Measurements from ENCODE around the gene HGFAC.

Gene HGFAC

GRCh38 chr4:3427134-3427476, 14.7 kb upstream of the HGFAC start:
- DNase-seq: no peak

- no peak for DNase-seq
Measured at GRCh38 chr4:3427706-3428446, 13.9 kb upstream of the HGFAC start.

- no peak for DNase-seq
Measured at GRCh38 chr4:3429651-3430050, 12.1 kb upstream of the HGFAC start.

- DNase-seq: no peak
Measured at GRCh38 chr4:3430524-3430923, 11.2 kb upstream of the HGFAC start.

- no peak for DNase-seq
Measured at GRCh38 chr4:3431446-3431993, 10.2 kb upstream of the HGFAC start.

- no peak for DNase-seq
Measured at GRCh38 chr4:3432381-3432790, 9.4 kb upstream of the HGFAC start.

- no peak for DNase-seq
Measured at GRCh38 chr4:3433138-3433869, 8.5 kb upstream of the HGFAC start.

- no peak for DNase-seq
Measured at GRCh38 chr4:3434881-3435685, 6.7 kb upstream of the HGFAC start.

GRCh38 chr4:3435686-3435956, 6.1 kb upstream of the HGFAC start:
- DNase-seq: no peak

GRCh38 chr4:3436048-3436797, 5.5 kb upstream of the HGFAC start:
- no peak for DNase-seq

- DNase-seq: no peak
Measured at GRCh38 chr4:3436798-3437581, 4.8 kb upstream of the HGFAC start.

GRCh38 chr4:3437582-3437936, 4.2 kb upstream of the HGFAC start:
- DNase-seq: no peak

- no peak for DNase-seq
Measured at GRCh38 chr4:3437998-3438846, 3.5 kb upstream of the HGFAC start.

- no peak for DNase-seq
Measured at GRCh38 chr4:3438847-3439180, 3.0 kb upstream of the HGFAC start.

- DNase-seq: no peak
Measured at GRCh38 chr4:3439391-3439790, 2.4 kb upstream of the HGFAC start.

- no peak for DNase-seq
Measured at GRCh38 chr4:3440011-3440410, 1.8 kb upstream of the HGFAC start.

GRCh38 chr4:3440979-3441500, 728 bp upstream of the HGFAC start:
- DNase-seq: no peak

GRCh38 chr4:3442460-3442958, 741 bp downstream of the HGFAC start:
- DNase-seq: no peak

GRCh38 chr4:3442959-3443749, 1.4 kb downstream of the HGFAC start:
- DNase-seq: no peak

GRCh38 chr4:3443750-3444309, 2.1 kb downstream of the HGFAC start:
- no peak for DNase-seq
